Measurements from ENCODE around the gene LRRC8E. TPM values are rescaled to one million over a fixed set of nuclear protein-coding genes. Genes with fewer than 3 reads are reported as not detected.

LRRC8E gene
- polyA plus RNA-seq, 1 donor (not counting 4 experiments of a cell fraction or from before 2014, with no cell fraction given): 13.5 TPM

- Histone ChIP-seq H3K4me2 (ENCODE audit: control insufficient read depth, extremely low read depth, insufficient read depth, low read depth, low read length) (no peak overlapping the region), H3K36me3 (ENCODE audit: control insufficient read depth in 2 of 2, extremely low read depth in 1 of 2, insufficient read depth in 2 of 2, low read length in 2 of 2) (peaks cover 36 to 40% of the 10 kb centered on the region in 2 experiments), H3K27me3 (ENCODE audit: control insufficient read depth, extremely low read depth, insufficient read depth, low read length) (no peaks in the 10 kb centered on the region), H4K20me1 (ENCODE audit: control insufficient read depth, extremely low read depth, insufficient read depth, low read length) (no peaks in the 10 kb centered on the region), H3K9me1 (ENCODE audit: control insufficient read depth, extremely low read depth, insufficient read depth, low read length) (no peaks in the 10 kb centered on the region), H3K4me3 (ENCODE audit: control insufficient read depth in 2 of 3, extremely low read depth in 1 of 3, insufficient read depth in 2 of 3, low read depth in 1 of 3, low read length in 3 of 3) (no peak overlapping the region), H3K27ac (ENCODE audit: control insufficient read depth, insufficient read depth, low read length) (no peak overlapping the region), H3K9ac (ENCODE audit: control insufficient read depth, extremely low read depth, insufficient read depth, low read length) (no peak overlapping the region), H2AFZ (ENCODE audit: control insufficient read depth, low read length) (no peak overlapping the region), H3K4me1 (ENCODE audit: control insufficient read depth, extremely low read depth, insufficient read depth, low read length) (peaks cover 20% of the 10 kb centered on the region), H3K79me2 (ENCODE audit: control insufficient read depth, insufficient read depth, low read length) (peaks cover 2% of the 10 kb centered on the region), H3K9me3 (ENCODE audit: control insufficient read depth, low read depth, low read length) (no peaks in the 10 kb centered on the region)
- no peak for TF ChIP-seq EZH2 (IDR thresholded peaks at IDR 0.05; ENCODE audit: low read length)
- peak; percentile 31 to 45 (median 33) for TF ChIP-seq CTCF (optimal IDR thresholded peaks at IDR 0.05 in 1 of 3, IDR thresholded peaks at IDR 0.05 in 1 of 3, conservative IDR thresholded peaks at IDR 0.05 in 1 of 3; ENCODE audit: extremely low read depth in 1 of 3, insufficient read depth in 2 of 3, low read length in 3 of 3)
- dilution Hi-C loops (cut with MboI; ENCODE audit: extremely low pct_ligation_motif_present, low sequenced_read_pairs): no loop called here
- DNase-seq (ENCODE audit: low read depth, low spot score) (no peak), FAIRE-seq (no peak)
Measured at GRCh38 chr19:7933411-7933810, 45.1 kb downstream of the LRRC8E start.

GRCh38 chr19:7933828-7934725 is 45.8 kb downstream of the LRRC8E start:
- no peak overlapping the region for H2AFZ ChIP-seq (ENCODE audit: control insufficient read depth, low read length)
- H3K9me1 ChIP-seq (ENCODE audit: control insufficient read depth, extremely low read depth, insufficient read depth, low read length): no peaks in the 10 kb centered on the region
- DNase-seq (ENCODE audit: low read depth, low spot score): no peak
- H3K4me1 ChIP-seq (ENCODE audit: control insufficient read depth, extremely low read depth, insufficient read depth, low read length): peaks cover 13% of the 10 kb centered on the region
- H3K36me3 ChIP-seq (ENCODE audit: control insufficient read depth in 2 of 2, extremely low read depth in 1 of 2, insufficient read depth in 2 of 2, low read length in 2 of 2): peaks cover 37 to 40% of the 10 kb centered on the region in 2 experiments
- no peak overlapping the region for H3K9ac ChIP-seq (ENCODE audit: control insufficient read depth, extremely low read depth, insufficient read depth, low read length)
- dilution Hi-C loops (cut with MboI; ENCODE audit: extremely low pct_ligation_motif_present, low sequenced_read_pairs): no loop called here
- H3K27me3 ChIP-seq (ENCODE audit: control insufficient read depth, extremely low read depth, insufficient read depth, low read length): no peaks in the 10 kb centered on the region
- H3K4me3 ChIP-seq (ENCODE audit: control insufficient read depth in 2 of 3, extremely low read depth in 1 of 3, insufficient read depth in 2 of 3, low read depth in 1 of 3, low read length in 3 of 3): no peak overlapping the region
- no peak overlapping the region for H3K4me2 ChIP-seq (ENCODE audit: control insufficient read depth, extremely low read depth, insufficient read depth, low read depth, low read length)
- H3K79me2 ChIP-seq (ENCODE audit: control insufficient read depth, insufficient read depth, low read length): peaks cover 2% of the 10 kb centered on the region
- no peaks in the 10 kb centered on the region for H3K9me3 ChIP-seq (ENCODE audit: control insufficient read depth, low read depth, low read length)
- FAIRE-seq: no peak
- TF ChIP-seq EZH2 (IDR thresholded peaks at IDR 0.05; ENCODE audit: low read length) (no peak), CTCF (optimal IDR thresholded peaks at IDR 0.05 in 1 of 3, IDR thresholded peaks at IDR 0.05 in 1 of 3, conservative IDR thresholded peaks at IDR 0.05 in 1 of 3; ENCODE audit: extremely low read depth in 1 of 3, insufficient read depth in 2 of 3, low read length in 3 of 3) (no peak)
- H4K20me1 ChIP-seq (ENCODE audit: control insufficient read depth, extremely low read depth, insufficient read depth, low read length): no peaks in the 10 kb centered on the region
- no peak overlapping the region for H3K27ac ChIP-seq (ENCODE audit: control insufficient read depth, insufficient read depth, low read length)

All from keratinocyte (primary cell).